HepG2 (cell line): Measurements from ENCODE around the gene DNAJC1. TPM values are rescaled to one million over a fixed set of nuclear protein-coding genes. Genes with fewer than 3 reads are reported as not detected.

Experiments used
- ATAC-seq: fragments of 200-7000 bp; cut with Tn5 transposase; 3 replicates; pipeline ENCODE4 v1.9.1; 2020; ENCODE audit warnings: mild to moderate bottlenecking, moderate library complexity
- BruUV-seq: library from RNA; stranded (reverse); fragments of 400-500 nt; replicated peaks from 2 replicates; lab custom pipeline; 2021; lab: Mats Ljungman, UMichigan
- CTCF ChIA-PET: fragments of 300-600 bp; formaldehyde crosslinking; extraction: SDS; loops from one replicate; lab custom pipeline; 2021; ENCODE audit warnings: low total read pairs, inconsistent platforms, low intra/inter-chr PET ratio; lab: Yijun Ruan, JAX
- POLR2A ChIA-PET: fragments of 350-600 bp; sonication (Branson Sonifier 250); formaldehyde crosslinking; loops from one replicate; lab custom pipeline; 2020; ENCODE audit warnings: antibody characterized with exemption, inconsistent platforms; lab: Yijun Ruan, JAX
- DNase-seq: peaks from one replicate; pipeline ENCODE4 v3.0.0-alpha.2; 2015; ENCODE audit warnings: low spot score
- FAIRE-seq: peaks from 3 replicates; lab custom pipeline; 2011; peaks lifted over from hg19 to GRCh38; lab: Jason Lieb, UNC
- H2AFZ ChIP-seq: one replicate; pipeline ENCODE4 v1.6.1; 2011; ENCODE audit warnings: low read length, inconsistent platforms
- H3K27ac ChIP-seq: fragments of 300-600 bp; 3 replicates; pipeline ENCODE4 v1.8.0; 2011; ENCODE audit warnings: mixed run types, mild to moderate bottlenecking, mixed read lengths, low read length, inconsistent platforms; ENCODE audit not compliant: insufficient read depth; ENCODE audit errors: extremely low read length
- H3K27me3 ChIP-seq, 2 experiments: fragments of 200-600 bp in 1 of 2; 2 replicates in 1 of 2; 3 replicates in 1 of 2; pipeline versions ENCODE4 v1.6.0 to v1.8.0; 2011; ENCODE audit warnings: low read length in 2 of 2, mild to moderate bottlenecking in 2 of 2, moderate library complexity in 2 of 2, inconsistent platforms in 1 of 2; ENCODE audit not compliant: insufficient read depth in 2 of 2, control insufficient read depth in 1 of 2
- H3K36me3 ChIP-seq, 2 experiments: fragments of 200-600 bp in 1 of 2; replicated peaks in 1 of 2; 2 replicates in 1 of 2; 3 replicates in 1 of 2; pipeline versions ENCODE4 v1.5.1 to v1.8.0; 2011; ENCODE audit warnings: low read length in 2 of 2, inconsistent platforms in 1 of 2; ENCODE audit not compliant: insufficient read depth in 2 of 2, control insufficient read depth in 1 of 2
- H3K4me1 ChIP-seq: 2 replicates; pipeline ENCODE4 v1.5.1; 2012; ENCODE audit warnings: low read length, inconsistent platforms; ENCODE audit not compliant: insufficient read depth
- H3K4me2 ChIP-seq: 2 replicates; pipeline ENCODE4 v1.6.0; 2011; ENCODE audit warnings: low read depth, low read length, inconsistent platforms
- H3K4me3 ChIP-seq, 3 experiments: fragments of 200-600 bp in 1 of 3; sonication (generic), shearing (Covaris generic) in 1 of 3; replicated peaks in 1 of 3; 2 replicates each; pipeline ENCODE4 v1.5.1; 2011 to 2016; ENCODE audit warnings: low read length in 3 of 3, inconsistent platforms in 2 of 3, low read depth in 2 of 3, mild to moderate bottlenecking in 2 of 3, control low read depth in 1 of 3, mixed read lengths in 1 of 3; ENCODE audit not compliant: insufficient read depth in 1 of 3
- H3K79me2 ChIP-seq: one replicate; pipeline ENCODE4 v1.6.1; 2011; ENCODE audit warnings: low read length, inconsistent platforms; ENCODE audit not compliant: insufficient read depth
- H3K9ac ChIP-seq: 2 replicates; pipeline ENCODE4 v1.6.0; 2011; ENCODE audit warnings: mild to moderate bottlenecking, low read depth, low read length, inconsistent platforms; ENCODE audit not compliant: insufficient read depth
- H3K9me3 ChIP-seq: 2 replicates; pipeline ENCODE4 v1.5.1; 2012; ENCODE audit warnings: mild to moderate bottlenecking, low read length
- H4K20me1 ChIP-seq: 2 replicates; pipeline ENCODE4 v1.6.0; 2011; ENCODE audit warnings: inconsistent platforms, mild to moderate bottlenecking, low read length, moderate library complexity; ENCODE audit not compliant: insufficient read depth
- EED ChIP-seq: sonication (generic); formaldehyde crosslinking; IDR thresholded peaks from 2 replicates; pipeline ENCODE4 v1.5.0; 2020; ENCODE audit warnings: mild to moderate bottlenecking, missing genetic modification reagents
- GZF1 ChIP-seq: sonication (generic); formaldehyde crosslinking; IDR thresholded peaks from 2 replicates; pipeline ENCODE4 v1.5.1; 2020; ENCODE audit warnings: mild to moderate bottlenecking, missing genetic modification reagents
- JUN ChIP-seq: sonication (generic); formaldehyde crosslinking; IDR thresholded peaks from 2 replicates; pipeline ENCODE4 v1.4.0; 2020; ENCODE audit warnings: mild to moderate bottlenecking, missing genetic modification reagents
- KDM1A ChIP-seq: IDR thresholded peaks from 2 replicates; pipeline ENCODE4 v1.6.1; 2016; ENCODE audit warnings: missing compliant biosample characterization
- KLF12 ChIP-seq: sonication (generic); formaldehyde crosslinking; IDR thresholded peaks from 2 replicates; pipeline ENCODE4 v1.4.0; 2020; ENCODE audit warnings: missing genetic modification reagents, borderline replicate concordance
- KLF9 ChIP-seq: IDR thresholded peaks from 2 replicates; pipeline ENCODE4 v1.6.1; 2016; ENCODE audit warnings: low read depth
- MEIS2 ChIP-seq: sonication (generic); formaldehyde crosslinking; IDR thresholded peaks from 2 replicates; pipeline ENCODE4 v1.9.0; 2021; ENCODE audit warnings: mild to moderate bottlenecking, missing genetic modification reagents
- MTF2 ChIP-seq: sonication (generic); formaldehyde crosslinking; IDR thresholded peaks from 2 replicates; pipeline ENCODE4 v1.5.0; 2020; ENCODE audit warnings: missing genetic modification reagents, borderline replicate concordance
- RXRB ChIP-seq: IDR thresholded peaks from 2 replicates; pipeline ENCODE4 v1.6.1; 2016; ENCODE audit warnings: borderline replicate concordance, missing genetic modification reagents, missing compliant biosample characterization
- SRY ChIP-seq: sonication (generic); formaldehyde crosslinking; IDR thresholded peaks from 2 replicates; pipeline ENCODE4 v1.8.0; 2022; ENCODE audit warnings: mild to moderate bottlenecking, missing genetic modification reagents
- SSRP1 ChIP-seq: IDR thresholded peaks from 2 replicates; pipeline ENCODE4 v1.6.1; 2016; ENCODE audit warnings: control low read depth
- SYNCRIP ChIP-seq: fragments of 200-400 bp; formaldehyde crosslinking; IDR thresholded peaks from 2 replicates; pipeline ENCODE4 v1.6.1; 2018; ENCODE audit warnings: mild to moderate bottlenecking, low read depth, low read length; ENCODE audit not compliant: insufficient read depth
- ZMAT3 ChIP-seq: sonication (generic); formaldehyde crosslinking; conservative IDR thresholded peaks from 2 replicates; pipeline ENCODE4 v1.7.0; 2021; ENCODE audit warnings: missing genetic modification reagents
- ZNF761 ChIP-seq: sonication (generic); formaldehyde crosslinking; conservative IDR thresholded peaks from 2 replicates; pipeline ENCODE4 v1.4.0; 2020; ENCODE audit warnings: mild to moderate bottlenecking, missing genetic modification reagents
- WGBS: methylation state at CpG from one replicate; pipeline ENCODE4 v1.1.6; 2017; ENCODE audit warnings: low lambda C conversion rate; 5-methylcytosine and 5-hydroxymethylcytosine counted together
- in situ Hi-C: cut with HindIII; loops from 2 replicates; pipeline ENCODE4 v1.10.0; 2017; ENCODE audit warnings: low pct_unique_long_range_greater_than_20kb; ENCODE audit not compliant: extremely low pct_ligation_motif_present
- intact Hi-C: fragments of 100-400 bp; cut with micrococcal nuclease; formaldehyde crosslinking; loops from one replicate; pipeline ENCODE4 v1.10.0; 2022; ENCODE audit not compliant: unreplicated experiment
- polyA plus RNA-seq, 8 experiments: library from polyadenylated mRNA; depleted of rRNA in 3 of 8; stranded (reverse) in 7 of 8; unstranded in 1 of 8; fragments of >200 nt; fragmentation: Illumina TruSeq in 4 of 8; extraction: Trizol in 4 of 8; gene quantifications; 2 replicates each; pipeline versions ENCODE4 v1.2.1 to v1.2.3, GENCODE V29; 2011 to 2016; ENCODE audit warnings: low read depth in 4 of 8, missing spikeins in 1 of 8, mixed read lengths in 1 of 8; ENCODE audit not compliant: insufficient read depth in 1 of 8
- total RNA-seq, 5 experiments: library from RNA; depleted of rRNA; stranded (reverse); fragments of >200 nt; fragmentation: Illumina TruSeq; extraction: Trizol; gene quantifications; 2 replicates each; pipeline ENCODE4 v1.2.3, GENCODE V29; 2016; ENCODE audit warnings: low read depth in 1 of 5
- TF ChIP-seq, protein P1 (sequence below): sonication (generic); formaldehyde crosslinking; IDR thresholded peaks from 2 replicates; pipeline ENCODE4 v1.5.1; 2020; ENCODE audit warnings: missing genetic modification reagents, mild to moderate bottlenecking, borderline replicate concordance
- TF ChIP-seq, protein P2 (sequence below): sonication (generic); formaldehyde crosslinking; IDR thresholded peaks from 2 replicates; pipeline ENCODE4 v1.4.0; 2020; ENCODE audit warnings: missing genetic modification reagents
- TF ChIP-seq, protein P3 (sequence below): IDR thresholded peaks from 2 replicates; pipeline ENCODE4 v1.6.1; 2016; ENCODE audit warnings: low read depth, borderline replicate concordance

DNAJC1 gene
- total and polyA plus RNA-seq, 2 of the 13 experiments (the other 11 are each of a cell fraction or from before 2014, with no cell fraction given): 9.9 to 16.6 TPM

DNA sequence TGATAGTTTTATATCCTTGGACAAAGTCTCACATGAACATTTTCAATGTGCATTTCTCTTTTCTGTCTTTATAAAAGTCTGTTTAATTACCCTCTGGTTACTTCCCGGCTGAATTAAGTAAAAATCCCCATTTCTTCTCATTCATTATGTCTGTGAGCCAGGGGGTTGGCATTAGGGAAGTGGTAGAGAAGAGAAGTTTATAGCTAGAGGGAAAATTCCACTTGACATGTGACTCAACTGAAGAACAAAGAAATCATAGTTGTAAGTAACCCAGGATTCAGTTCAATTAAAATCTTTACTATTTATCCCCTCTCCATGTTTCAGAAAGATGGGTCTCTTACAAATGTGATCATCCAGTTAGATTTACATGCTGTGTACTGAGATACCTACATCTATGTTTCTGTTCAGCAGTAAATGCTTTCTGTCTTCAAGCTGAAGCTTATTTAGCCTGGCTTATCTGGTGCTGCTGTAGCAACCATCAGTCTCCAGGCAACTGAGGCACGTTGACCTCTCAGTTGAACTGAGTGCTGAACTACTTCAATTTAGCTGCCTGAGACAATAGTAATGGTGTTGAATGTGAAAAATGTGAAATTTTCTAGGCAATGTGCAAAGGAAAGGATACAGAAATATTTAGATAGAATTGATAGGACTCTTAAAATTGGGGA is 287.9 kb downstream of the DNAJC1 start (continued):
- TF ChIP-seq, protein P1, sequence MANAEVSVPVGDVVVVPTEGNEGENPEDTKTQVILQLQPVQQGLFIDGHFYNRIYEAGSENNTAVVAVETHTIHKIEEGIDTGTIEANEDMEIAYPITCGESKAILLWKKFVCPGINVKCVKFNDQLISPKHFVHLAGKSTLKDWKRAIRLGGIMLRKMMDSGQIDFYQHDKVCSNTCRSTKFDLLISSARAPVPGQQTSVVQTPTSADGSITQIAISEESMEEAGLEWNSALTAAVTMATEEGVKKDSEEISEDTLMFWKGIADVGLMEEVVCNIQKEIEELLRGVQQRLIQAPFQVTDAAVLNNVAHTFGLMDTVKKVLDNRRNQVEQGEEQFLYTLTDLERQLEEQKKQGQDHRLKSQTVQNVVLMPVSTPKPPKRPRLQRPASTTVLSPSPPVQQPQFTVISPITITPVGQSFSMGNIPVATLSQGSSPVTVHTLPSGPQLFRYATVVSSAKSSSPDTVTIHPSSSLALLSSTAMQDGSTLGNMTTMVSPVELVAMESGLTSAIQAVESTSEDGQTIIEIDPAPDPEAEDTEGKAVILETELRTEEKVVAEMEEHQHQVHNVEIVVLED (CRISPR knock-in tag): no peak
- TF ChIP-seq, all 625 proteins: peak for 0

DNA sequence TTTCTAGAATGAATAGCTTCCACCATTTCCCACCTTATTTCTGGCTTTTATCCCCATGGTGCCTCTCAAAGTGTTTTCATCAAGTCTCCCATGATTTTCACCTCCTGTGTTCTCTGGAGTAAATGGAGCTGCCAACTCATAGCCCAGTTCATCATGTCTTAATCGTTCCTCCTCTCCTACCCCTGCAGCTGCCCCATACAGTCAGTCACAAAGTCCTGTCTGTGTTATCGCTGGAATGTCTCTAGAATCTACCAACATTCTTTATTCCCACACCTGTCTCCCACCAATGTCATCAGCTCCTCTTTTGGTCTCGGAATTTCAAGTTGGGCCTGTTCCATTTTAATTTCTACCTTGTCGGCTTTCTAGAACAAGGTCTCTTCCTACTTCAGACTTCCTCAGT is 290.6 kb downstream of the DNAJC1 start:
- no peaks in the 10 kb centered on the region for H3K4me1 ChIP-seq
- POLR2A ChIA-PET: interaction anchor here (1.5 kb wide), 1 partner anchor 12 kb away, joined by 3 read pairs; no protein-coding TSS in a partner anchor
- no peak overlapping the region for H3K4me2 ChIP-seq
- FAIRE-seq: no peak
- peaks cover 7% of the 10 kb centered on the region for H3K79me2 ChIP-seq
- DNase-seq: no peak
- no peaks in the 10 kb centered on the region; the same call in 1 of the 2 replicates for H4K20me1 ChIP-seq
- in situ Hi-C loops (no loop called here), intact Hi-C loops (no loop called here)
- H3K9ac ChIP-seq: no peak overlapping the region
- BruUV-seq: no TSS peak
- 94% methylated on average over 4 of the region's 4 CpGs for WGBS
- H3K9me3 ChIP-seq: no peaks in the 10 kb centered on the region
- ATAC-seq: no peak
- no peak overlapping the region for H2AFZ ChIP-seq
- CTCF ChIA-PET: no interaction called here
- peaks cover 10 to 59% of the 10 kb centered on the region in 2 experiments for H3K36me3 ChIP-seq
- no peaks in the 10 kb centered on the region for H3K27me3 ChIP-seq
- no peak overlapping the region for H3K4me3 ChIP-seq
- no peak overlapping the region for H3K27ac ChIP-seq
- TF ChIP-seq SRY (CRISPR knock-in tag) (no peak), SYNCRIP (no peak), EED (CRISPR knock-in tag) (no peak), KDM1A (CRISPR knock-in tag) (no peak), GZF1 (CRISPR knock-in tag) (no peak), SSRP1 (CRISPR knock-in tag) (no peak), MEIS2 (CRISPR knock-in tag) (no peak), ZMAT3 (CRISPR knock-in tag) (no peak), JUN (CRISPR knock-in tag) (no peak), RXRB (no peak), ZNF761 (CRISPR knock-in tag) (no peak), KLF12 (CRISPR knock-in tag) (no peak), KLF9 (no peak), MTF2 (no peak)
- TF ChIP-seq, protein P2, sequence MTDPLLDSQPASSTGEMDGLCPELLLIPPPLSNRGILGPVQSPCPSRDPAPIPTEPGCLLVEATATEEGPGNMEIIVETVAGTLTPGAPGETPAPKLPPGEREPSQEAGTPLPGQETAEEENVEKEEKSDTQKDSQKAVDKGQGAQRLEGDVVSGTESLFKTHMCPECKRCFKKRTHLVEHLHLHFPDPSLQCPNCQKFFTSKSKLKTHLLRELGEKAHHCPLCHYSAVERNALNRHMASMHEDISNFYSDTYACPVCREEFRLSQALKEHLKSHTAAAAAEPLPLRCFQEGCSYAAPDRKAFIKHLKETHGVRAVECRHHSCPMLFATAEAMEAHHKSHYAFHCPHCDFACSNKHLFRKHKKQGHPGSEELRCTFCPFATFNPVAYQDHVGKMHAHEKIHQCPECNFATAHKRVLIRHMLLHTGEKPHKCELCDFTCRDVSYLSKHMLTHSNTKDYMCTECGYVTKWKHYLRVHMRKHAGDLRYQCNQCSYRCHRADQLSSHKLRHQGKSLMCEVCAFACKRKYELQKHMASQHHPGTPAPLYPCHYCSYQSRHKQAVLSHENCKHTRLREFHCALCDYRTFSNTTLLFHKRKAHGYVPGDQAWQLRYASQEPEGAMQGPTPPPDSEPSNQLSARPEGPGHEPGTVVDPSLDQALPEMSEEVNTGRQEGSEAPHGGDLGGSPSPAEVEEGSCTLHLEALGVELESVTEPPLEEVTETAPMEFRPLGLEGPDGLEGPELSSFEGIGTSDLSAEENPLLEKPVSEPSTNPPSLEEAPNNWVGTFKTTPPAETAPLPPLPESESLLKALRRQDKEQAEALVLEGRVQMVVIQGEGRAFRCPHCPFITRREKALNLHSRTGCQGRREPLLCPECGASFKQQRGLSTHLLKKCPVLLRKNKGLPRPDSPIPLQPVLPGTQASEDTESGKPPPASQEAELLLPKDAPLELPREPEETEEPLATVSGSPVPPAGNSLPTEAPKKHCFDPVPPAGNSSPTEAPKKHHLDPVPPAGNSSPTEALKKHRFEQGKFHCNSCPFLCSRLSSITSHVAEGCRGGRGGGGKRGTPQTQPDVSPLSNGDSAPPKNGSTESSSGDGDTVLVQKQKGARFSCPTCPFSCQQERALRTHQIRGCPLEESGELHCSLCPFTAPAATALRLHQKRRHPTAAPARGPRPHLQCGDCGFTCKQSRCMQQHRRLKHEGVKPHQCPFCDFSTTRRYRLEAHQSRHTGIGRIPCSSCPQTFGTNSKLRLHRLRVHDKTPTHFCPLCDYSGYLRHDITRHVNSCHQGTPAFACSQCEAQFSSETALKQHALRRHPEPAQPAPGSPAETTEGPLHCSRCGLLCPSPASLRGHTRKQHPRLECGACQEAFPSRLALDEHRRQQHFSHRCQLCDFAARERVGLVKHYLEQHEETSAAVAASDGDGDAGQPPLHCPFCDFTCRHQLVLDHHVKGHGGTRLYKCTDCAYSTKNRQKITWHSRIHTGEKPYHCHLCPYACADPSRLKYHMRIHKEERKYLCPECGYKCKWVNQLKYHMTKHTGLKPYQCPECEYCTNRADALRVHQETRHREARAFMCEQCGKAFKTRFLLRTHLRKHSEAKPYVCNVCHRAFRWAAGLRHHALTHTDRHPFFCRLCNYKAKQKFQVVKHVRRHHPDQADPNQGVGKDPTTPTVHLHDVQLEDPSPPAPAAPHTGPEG (CRISPR knock-in tag): no peak
- TF ChIP-seq, protein P3, sequence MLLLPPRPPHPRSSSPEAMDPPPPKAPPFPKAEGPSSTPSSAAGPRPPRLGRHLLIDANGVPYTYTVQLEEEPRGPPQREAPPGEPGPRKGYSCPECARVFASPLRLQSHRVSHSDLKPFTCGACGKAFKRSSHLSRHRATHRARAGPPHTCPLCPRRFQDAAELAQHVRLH (CRISPR knock-in tag): no peak
